Chondrocyte (in vitro differentiated cells): ENCODE results near the gene TMEM176B. TPM values are rescaled to one million over a fixed set of nuclear protein-coding genes. Genes with fewer than 3 reads are reported as not detected.

Experiments
- DNase-seq: peaks from one replicate; pipeline ENCODE4 v3.0.0; 2021; ENCODE audit warnings: mixed read lengths, low spot score
- H3K27ac Mint-ChIP-seq: one replicate; pipeline ENCODE4 v1.8.0; 2021; ENCODE audit warnings: mild to moderate bottlenecking, moderate library complexity, mixed read lengths; ENCODE audit not compliant: unreplicated experiment
- H3K27me3 Mint-ChIP-seq: 2 replicates; pipeline ENCODE4 v1.8.0; 2021; ENCODE audit warnings: low read depth, mixed read lengths
- H3K36me3 Mint-ChIP-seq: 2 replicates; pipeline ENCODE4 v1.8.0; 2021; ENCODE audit warnings: low read depth, mixed read lengths
- H3K4me1 Mint-ChIP-seq: 2 replicates; pipeline ENCODE4 v1.8.0; 2021; ENCODE audit warnings: low read depth, mild to moderate bottlenecking, mixed read lengths
- H3K4me3 Mint-ChIP-seq: one replicate; pipeline ENCODE4 v1.8.0; 2021; ENCODE audit warnings: mild to moderate bottlenecking, moderate library complexity, mixed read lengths; ENCODE audit not compliant: unreplicated experiment
- H3K9me3 Mint-ChIP-seq: 2 replicates; pipeline ENCODE4 v1.8.0; 2021; ENCODE audit warnings: low read depth, mixed read lengths
- total RNA-seq: library from RNA; stranded (reverse); gene quantifications from 3 replicates; pipeline ENCODE4 v1.2.1, GENCODE V29; 2021
- TF ChIP-seq, protein P1 (sequence below): fragments of 200-600 bp; sonication (generic); IDR thresholded peaks from 2 replicates; pipeline ENCODE4 v1.5.0; 2021; ENCODE audit warnings: antibody characterized with exemption, mild to moderate bottlenecking, moderate library complexity

TMEM176B gene
- total RNA-seq, 1 donor from 2014 or later: 0.37 TPM

DNA sequence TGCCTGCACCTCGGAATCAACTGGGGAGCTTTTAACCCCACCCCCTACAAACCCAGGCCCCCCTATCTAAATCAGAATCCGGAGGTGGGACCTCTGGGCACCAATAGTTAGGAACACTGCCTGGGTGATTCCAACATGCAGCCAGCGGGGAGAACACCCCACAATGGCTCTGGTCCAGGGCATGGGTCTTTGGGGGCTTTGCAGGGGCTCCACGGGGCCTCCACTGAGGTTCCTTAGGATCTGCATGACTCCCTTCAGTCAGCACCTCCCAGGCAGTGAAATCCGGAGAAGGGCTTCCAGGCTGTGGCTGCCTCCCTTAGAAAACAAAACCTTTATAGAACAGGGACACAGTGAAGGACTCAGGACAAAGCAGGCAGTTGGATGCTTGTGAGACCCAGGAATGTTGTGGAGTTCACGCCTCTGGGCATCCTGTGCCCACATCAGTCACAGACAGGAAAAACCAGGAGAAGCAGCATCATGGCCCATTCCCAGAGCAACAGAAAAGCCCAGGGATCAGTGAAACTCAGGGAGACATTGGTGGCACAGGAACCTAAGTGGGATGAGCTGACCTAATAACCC lies 35.6 kb upstream of the TMEM176B start:
- peaks cover 6% of the 10 kb centered on the region for H3K9me3 Mint-ChIP-seq
- H3K4me1 Mint-ChIP-seq: no peaks in the 10 kb centered on the region
- no peak overlapping the region for H3K27ac Mint-ChIP-seq
- TF ChIP-seq, protein P1, sequence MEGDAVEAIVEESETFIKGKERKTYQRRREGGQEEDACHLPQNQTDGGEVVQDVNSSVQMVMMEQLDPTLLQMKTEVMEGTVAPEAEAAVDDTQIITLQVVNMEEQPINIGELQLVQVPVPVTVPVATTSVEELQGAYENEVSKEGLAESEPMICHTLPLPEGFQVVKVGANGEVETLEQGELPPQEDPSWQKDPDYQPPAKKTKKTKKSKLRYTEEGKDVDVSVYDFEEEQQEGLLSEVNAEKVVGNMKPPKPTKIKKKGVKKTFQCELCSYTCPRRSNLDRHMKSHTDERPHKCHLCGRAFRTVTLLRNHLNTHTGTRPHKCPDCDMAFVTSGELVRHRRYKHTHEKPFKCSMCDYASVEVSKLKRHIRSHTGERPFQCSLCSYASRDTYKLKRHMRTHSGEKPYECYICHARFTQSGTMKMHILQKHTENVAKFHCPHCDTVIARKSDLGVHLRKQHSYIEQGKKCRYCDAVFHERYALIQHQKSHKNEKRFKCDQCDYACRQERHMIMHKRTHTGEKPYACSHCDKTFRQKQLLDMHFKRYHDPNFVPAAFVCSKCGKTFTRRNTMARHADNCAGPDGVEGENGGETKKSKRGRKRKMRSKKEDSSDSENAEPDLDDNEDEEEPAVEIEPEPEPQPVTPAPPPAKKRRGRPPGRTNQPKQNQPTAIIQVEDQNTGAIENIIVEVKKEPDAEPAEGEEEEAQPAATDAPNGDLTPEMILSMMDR: no peak
- DNase-seq: no peak
- H3K36me3 Mint-ChIP-seq: no peaks in the 10 kb centered on the region
- H3K4me3 Mint-ChIP-seq: no peak overlapping the region
- peaks cover 8% of the 10 kb centered on the region for H3K27me3 Mint-ChIP-seq

DNA sequence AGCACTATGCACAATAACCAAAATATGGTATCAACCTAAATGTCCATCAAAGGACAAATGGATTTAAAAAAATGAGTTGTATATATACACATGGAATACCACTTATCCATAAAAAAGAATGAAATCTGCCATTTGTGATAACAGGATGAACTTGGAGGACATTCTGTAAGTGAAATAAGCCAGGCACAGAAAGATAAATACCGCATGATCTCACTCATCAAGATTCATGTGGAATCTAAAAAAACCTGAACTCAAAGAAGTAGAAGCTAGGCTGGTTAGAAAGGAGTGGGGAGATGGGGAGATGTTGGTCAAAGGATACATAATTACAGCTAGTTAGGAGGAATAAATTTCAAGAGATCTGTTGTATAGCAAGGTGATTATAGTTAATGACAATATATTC lies 34.9 kb upstream of the TMEM176B start:
- H3K4me3 Mint-ChIP-seq: no peak overlapping the region
- H3K27ac Mint-ChIP-seq: no peak overlapping the region
- no peaks in the 10 kb centered on the region for H3K36me3 Mint-ChIP-seq
- peaks cover 8% of the 10 kb centered on the region for H3K27me3 Mint-ChIP-seq
- H3K4me1 Mint-ChIP-seq: no peaks in the 10 kb centered on the region
- TF ChIP-seq, protein P1: no peak
- H3K9me3 Mint-ChIP-seq: peaks cover 6% of the 10 kb centered on the region
- DNase-seq: no peak

DNA sequence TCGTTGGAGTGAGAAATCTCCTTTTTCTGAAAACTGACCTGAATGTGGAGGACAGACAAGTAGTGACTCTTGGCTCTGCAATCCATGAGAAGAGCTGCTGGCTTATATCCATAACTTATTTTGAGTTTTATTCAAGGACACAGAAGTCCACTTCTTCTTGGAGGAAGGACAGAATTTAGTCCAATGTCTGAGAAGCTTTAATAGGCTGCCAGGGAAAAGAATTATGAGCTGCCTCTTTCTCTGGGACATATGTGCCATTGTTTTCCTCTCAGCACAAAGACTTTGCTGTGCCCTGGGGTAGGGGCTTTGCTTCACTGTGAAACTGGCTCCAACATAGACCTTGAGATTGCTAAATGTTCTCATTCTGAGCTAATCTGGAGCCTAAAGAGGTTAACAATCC lies 31.7 kb upstream of the TMEM176B start:
- DNase-seq: no peak
- Mint-ChIP-seq H3K36me3 (no peaks in the 10 kb centered on the region), H3K9me3 (peaks cover 6% of the 10 kb centered on the region), H3K4me3 (no peak overlapping the region), H3K27me3 (peaks cover 10% of the 10 kb centered on the region), H3K4me1 (no peaks in the 10 kb centered on the region), H3K27ac (no peak overlapping the region)
- TF ChIP-seq, protein P1: no peak

DNA sequence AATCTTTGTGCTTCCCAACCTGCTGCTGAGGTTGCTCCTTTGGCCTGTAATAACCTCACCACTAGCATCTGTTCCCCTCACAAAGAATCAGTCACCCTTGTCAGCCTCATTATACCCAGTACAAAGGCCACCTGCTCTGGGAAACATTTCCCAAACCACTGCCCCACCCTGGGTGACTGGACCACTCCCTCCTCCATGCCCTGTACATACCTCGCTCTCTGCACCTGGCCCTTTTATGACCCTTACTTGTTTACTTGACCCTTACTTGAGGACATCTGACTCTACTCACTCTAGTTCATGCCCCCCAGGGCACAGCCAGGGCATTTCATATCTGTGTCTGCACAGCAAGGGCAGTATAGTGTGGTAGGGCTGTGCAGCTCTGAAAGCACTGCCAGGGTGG lies 30.8 kb upstream of the TMEM176B start:
- no peaks in the 10 kb centered on the region for H3K4me1 Mint-ChIP-seq
- no peaks in the 10 kb centered on the region for H3K36me3 Mint-ChIP-seq
- H3K4me3 Mint-ChIP-seq: no peak overlapping the region
- peaks cover 6% of the 10 kb centered on the region for H3K9me3 Mint-ChIP-seq
- TF ChIP-seq, protein P1: no peak
- H3K27me3 Mint-ChIP-seq: peaks cover 15% of the 10 kb centered on the region
- no peak for DNase-seq
- no peak overlapping the region for H3K27ac Mint-ChIP-seq

DNA sequence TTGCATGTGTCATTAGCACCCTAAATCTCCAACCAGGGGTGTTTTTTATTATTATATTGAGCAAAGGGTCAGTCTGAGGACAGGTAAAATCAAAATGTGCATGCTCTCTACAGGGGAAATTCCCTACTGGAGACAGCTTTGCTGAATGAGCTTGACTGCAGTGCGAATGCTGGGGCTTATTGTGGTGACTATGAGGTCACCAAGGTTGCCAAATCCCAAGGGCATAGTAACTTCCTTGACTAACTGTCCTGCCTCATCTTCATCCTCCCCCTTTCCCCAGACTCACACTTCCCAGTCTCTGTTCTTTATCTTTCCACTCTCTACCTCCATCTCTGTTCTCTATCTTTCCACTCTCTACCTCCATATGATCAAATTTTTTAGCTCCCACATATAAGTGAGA lies 29.3 kb upstream of the TMEM176B start:
- Mint-ChIP-seq H3K9me3 (peaks cover 6% of the 10 kb centered on the region), H3K27me3 (peaks cover 17% of the 10 kb centered on the region), H3K36me3 (no peaks in the 10 kb centered on the region), H3K4me1 (no peaks in the 10 kb centered on the region), H3K4me3 (no peak overlapping the region), H3K27ac (no peak overlapping the region)
- TF ChIP-seq, protein P1: no peak
- DNase-seq: no peak
